Measurements from ENCODE around the gene TMEM41A.

- TF ChIP-seq CTCF (conservative IDR thresholded peaks at IDR 0.05) = no peak
- no peak for TF ChIP-seq ZFX (IDR thresholded peaks at IDR 0.05)
These were observed 21.5 kb downstream of the TMEM41A start for GRCh38 chr3:185477316-185477715.
